CD4-positive, alpha-beta T cell treated with Interleukin-4 for 1 hour (primary cell): ENCODE data around the gene GPX3.

ENCODE experiments used
- DNase-seq, 2 donors: peaks; one replicate each; pipeline ENCODE4 v3.0.0-alpha.2; 2020 to 2022

Gene GPX3

DNA sequence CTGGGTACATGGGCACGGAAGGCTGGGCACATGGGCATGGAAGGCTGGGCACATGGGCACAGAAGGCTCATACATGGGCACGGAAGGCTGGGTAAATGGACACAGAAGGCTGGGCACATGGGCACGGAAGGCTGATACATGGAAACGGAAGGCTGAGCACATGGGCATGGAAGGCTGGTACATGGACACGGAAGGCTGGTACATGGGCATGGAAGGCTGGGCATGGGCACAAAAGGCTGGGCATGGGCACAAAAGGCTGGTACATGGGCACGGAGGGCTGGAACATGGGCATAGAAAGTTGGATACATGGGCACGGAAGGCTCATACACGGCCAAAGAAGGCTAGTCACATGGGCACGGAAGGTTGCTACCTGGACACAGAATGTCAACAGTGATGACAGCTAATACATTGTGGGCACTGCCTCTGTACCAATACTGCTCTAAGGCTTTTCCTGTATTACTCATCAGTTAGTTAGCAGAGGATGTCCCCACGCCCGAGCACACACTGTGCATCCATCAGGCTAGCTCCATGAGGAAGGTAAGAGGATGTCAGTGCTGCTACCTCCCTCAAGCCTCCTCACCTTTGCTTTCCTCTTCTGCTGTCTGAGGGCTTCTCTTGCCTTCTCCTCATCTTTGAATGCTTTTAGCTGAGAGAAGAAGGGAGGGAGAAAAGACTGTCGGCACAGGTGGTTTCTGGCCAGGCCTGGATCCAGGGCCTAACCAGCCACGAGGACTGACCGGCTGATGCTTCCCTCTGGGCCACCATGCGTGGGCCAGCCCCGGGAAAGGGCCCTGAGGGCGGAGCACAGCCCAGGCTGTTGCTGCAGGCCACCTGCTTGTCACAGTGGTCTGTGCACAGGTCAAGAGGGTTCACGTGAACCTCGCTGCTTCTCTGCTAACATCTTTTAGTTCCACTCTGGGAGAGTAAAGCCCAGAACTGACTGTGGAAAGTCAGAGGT lies 14.3 kb downstream of the GPX3 start:
- DNase-seq = no peak

DNA sequence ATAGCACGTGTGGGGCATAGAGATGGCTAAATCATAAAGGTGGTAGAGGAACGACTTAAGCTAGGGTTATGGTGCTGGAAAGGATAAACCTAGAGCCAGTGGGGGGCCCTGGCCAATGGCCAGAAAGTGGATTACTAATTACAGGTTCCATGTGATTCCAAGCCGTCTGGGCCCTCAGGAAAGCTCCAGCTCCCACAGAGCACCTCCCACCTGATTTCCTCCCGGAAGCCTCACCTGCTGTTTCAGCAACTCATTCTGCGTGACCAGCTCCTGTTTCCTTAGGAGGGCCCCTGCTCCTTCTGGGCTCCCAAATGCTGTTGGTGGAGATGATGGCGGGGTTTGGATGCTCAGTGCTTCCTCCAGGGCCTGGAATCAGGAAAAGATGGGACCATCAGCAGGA lies 16.2 kb downstream of the GPX3 start:
- no peak for DNase-seq

DNA sequence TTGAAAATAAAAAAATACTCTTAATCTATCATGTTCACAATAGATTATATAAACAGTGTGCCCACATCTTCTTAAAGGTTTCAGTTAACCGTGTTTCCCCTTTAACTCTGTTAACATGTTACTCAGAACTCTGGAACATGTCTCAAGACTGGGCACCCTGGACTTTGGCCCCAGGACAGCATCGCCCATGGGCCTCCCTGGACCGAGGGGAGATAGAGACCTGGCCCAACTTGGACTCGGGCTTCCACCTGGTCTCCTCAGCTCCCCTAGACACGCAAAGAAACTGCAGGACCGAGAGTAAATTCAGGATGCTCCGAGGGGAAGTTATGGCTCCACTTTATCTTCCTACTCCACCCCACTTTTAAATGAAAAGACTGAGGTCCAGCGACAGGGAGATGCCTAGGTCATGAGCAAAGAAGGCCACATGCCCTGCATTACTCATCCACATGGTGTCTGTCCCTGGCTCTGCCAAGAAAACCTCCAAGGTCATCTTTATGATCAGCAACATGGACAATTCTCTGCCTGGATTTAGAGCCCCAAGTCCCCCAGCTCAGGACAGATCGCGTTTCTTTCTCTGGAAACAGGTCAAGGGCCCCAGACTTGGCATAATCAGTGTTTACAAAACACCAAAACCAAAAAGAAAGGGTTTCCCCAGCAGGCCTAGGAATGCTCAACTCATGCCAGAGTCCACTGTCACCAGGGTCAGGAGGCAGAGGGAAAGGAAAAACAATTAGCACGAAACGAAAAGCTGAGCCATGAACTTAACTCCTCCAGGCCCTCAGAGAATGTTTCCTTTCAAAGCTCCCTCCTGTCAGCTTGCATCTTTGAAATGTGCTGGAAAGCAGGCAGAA lies 17.4 kb downstream of the GPX3 start:
- no peak for DNase-seq

DNA sequence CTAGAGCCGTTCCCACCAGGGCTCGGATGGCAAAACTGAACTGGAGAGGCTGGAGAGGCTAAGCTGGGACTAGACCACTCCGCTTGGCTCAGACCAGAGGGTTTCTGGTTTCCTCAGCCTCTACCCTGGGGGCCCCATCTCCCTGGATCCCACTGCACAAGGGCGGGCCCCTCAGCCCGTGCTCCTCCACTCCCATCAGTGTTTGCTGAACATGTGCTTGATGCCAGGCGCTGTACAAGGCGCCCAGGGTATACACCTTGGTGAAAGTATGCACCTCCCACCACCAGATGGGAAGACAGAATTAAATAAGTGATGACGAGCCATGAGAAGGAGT lies 18.0 kb downstream of the GPX3 start:
- DNase-seq = no peak

DNA sequence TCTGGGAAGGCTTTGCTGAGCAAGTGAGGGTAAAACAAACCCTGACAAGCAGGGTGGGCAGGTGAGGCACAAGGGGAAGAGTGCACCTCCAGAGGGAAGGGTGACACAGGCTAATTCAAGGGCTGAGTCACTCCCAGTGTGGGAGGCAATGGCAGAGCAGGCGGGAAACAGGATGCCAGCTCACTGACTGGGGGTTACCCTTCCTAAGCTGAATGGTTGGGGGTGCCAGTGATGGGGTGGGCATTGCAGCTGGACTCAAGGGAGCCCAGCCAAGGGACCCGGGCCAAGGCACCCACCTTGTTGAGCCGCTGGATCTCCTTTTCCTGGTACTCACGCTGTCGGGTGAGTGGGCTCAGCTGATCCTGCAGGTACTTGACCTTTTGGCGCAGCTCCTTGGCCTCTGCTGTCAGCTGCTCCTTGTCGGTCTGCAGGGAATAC lies 18.4 kb downstream of the GPX3 start:
- no peak for DNase-seq

DNA sequence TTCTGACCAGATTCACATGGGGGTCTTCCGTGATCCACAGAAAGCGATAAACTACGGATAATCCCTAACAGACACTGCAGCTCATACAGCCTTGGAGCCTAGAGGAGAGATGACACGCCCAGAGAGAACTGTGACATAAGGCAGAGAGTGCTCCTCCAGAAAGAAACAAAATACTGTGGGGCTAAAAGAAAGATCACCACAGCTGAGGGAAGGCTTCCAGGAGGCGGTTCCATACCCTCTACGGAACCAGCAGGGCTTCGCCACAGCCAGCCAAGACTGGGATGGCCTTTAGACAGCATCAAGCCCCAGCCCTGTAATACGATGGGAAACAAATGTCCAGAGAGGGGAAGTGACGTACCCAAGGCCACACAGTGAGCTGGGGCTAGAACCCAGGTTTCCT lies 19.3 kb downstream of the GPX3 start:
- no peak for DNase-seq

DNA sequence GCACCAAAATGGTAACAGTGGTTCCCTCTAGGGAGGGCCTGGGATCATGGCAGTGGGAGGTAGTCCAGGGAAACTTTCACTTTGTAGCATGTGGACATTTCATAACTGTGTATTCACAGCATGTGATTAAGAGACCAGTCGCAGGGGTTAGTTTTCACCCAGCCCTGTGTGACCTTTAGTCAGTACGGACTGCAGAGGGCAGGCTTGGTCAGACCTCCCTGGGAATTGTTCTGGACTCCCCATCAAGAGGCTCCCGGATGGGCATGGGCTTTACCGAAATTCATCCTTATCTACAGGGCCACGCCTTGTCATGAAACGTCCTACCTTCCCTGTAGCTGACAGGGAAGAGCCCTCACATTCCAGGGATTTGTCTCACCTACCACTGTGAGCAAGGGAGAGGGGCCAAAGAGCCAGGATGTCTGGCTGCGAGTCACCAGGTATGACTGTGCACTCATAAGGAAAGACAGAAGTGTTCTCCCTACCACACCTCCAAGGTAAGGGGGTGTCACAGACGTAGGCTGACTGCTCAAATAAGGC lies 19.9 kb downstream of the GPX3 start:
- DNase-seq = no peak

DNA sequence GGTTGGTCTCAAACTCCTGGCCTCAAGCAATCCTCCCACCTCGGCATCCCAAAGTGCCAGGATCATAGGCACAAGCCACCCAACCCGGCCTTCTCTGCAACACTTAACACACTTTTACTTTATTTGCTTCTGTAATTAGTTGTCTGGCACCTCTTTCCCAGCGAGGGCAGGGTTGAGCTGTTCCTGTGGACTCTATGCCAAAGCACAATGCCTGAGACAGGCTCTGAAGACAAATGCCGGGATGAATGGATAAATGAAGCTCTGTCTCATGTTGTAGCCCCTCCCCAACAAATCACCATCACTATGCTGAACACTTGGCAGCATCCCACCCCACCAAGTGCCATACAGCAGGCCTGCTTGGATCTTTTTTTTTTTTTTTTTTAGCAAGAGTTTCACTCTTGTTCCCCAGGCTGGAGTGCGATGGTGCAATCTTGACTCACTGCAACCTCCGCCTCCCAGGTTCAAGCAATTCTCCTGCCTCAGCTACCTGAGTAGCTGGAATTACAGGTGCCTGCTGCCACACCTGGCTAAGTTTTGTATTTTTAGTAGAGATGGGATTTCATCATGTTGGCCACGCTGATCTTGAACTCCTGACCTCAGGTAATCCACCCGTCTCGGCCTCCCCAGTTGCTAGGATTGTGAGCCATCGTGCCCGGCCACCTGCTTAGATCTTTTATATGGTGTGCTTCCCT lies 21.3 kb downstream of the GPX3 start:
- no peak for DNase-seq

DNA sequence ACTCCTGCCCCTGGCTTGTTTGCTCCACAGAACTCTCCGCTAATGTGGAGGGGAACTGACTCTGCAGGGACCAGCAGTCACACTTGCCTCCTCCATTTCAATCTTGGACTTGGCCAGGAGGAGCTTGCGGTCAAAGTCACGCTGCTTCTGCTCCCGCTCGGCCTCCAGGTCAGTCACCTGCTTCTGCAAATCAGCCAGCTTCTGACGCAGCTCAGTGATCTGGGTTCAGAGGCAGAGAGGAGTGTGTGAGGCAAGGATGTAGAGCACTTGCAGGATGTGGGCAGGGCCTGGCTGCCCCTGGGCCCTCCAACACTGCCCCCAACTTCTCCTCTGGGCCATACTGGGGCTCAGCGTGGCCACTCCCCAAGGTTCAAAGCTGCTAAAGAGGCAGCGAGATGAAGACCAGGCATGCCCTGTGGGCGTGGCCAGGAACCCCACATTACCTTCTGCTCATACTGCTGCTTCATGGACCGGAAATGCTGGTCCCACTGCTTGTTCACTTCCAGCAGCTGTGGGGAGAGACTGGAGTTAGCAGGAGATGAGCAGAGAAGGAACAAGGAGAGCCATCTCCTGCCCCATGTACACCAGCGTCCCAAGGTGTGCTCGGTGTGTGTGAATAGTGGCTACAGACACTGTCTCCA lies 22.2 kb downstream of the GPX3 start:
- no peak for DNase-seq

DNA sequence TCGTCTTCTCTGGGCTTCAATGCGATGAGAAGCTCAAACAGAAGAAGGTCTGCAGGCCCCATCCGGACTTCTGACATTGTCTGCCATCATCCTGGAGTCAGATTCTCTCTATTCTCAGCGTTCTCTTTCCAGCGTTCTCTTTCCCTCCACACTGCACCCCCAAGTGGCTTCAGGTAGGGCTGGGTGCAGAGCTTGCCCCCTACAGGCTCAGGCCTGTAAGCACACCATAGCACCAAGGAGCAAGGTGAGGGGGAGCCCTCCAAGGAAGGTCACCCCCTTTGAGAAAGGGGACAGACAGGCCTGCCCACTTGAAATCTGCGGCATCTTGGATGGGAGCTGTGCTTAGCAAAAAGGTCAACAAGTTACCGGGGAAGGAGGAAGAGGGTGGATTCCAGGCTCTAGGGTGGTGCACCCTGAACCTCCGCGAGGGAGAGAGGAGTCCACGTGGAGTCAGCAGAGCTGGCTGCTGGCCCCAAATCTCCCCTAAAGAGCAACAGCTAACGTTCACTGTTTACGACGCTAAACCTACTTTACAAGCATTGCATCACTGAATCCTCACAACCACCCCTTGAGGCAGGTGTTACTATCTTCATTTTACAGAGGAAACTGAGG lies 27.5 kb downstream of the GPX3 start:
- peak in 1 of 2 donors; percentile 34 for DNase-seq

DNA sequence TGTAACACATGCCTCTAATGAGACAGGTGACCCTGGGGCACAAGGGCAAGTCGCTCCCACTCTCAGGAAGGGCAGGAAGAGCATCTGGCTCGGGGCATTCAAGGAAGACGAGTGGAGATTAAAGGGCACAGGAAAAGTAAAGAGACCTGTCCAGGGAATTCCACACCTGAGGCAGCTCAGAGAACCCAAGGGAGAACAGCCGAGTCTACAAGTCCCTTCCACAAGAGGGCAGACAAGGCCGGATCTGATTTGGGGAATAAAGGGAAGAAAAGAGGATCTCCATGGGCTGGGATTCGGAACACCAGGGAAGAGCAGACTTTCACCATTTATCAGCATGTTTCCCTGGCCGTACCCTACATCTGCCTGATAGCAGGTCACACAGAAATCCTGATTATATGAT lies 28.1 kb downstream of the GPX3 start:
- DNase-seq = no peak

DNA sequence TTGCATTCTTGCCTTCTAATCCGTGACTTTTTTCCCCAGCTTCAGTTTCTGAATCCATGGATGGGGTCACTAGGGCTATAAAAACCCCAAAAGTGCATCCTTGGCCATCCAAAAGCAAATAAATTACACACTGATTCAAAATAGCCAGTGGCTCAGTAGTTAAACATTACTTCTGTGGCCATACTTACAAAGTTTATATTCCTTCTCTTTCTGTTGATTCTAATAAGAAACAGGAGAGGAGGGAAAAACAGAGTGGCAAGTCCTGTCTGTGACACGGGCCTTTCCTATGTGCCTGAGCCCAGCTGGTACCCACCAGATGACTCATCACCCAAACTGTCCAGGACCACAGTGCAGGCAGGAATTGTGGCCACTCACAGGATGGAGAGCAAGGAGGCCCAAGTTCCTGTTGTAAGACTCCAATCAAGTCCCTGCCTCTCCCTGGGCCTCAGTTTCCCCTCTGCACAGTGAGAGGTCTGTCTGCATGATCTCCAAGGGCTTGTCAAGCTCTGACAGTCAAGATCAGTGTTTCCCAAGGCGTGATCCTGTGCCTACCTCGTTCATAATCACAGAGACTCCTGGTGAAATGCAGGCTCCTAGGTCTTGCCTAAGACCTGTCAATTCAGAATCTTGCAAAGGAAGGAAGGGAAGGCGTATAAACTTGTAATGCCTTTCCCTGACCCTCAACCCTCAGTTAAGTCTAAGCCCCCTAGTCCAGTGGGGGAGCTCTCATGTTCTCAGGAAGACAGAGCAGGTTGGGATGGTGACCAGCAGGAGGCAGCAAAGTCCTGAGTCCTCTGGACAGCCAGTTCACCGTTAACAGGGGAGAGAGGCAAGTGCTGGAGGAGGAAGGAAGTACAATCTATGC lies 30.9 kb downstream of the GPX3 start:
- peak; percentile 75 to 83 for DNase-seq

DNA sequence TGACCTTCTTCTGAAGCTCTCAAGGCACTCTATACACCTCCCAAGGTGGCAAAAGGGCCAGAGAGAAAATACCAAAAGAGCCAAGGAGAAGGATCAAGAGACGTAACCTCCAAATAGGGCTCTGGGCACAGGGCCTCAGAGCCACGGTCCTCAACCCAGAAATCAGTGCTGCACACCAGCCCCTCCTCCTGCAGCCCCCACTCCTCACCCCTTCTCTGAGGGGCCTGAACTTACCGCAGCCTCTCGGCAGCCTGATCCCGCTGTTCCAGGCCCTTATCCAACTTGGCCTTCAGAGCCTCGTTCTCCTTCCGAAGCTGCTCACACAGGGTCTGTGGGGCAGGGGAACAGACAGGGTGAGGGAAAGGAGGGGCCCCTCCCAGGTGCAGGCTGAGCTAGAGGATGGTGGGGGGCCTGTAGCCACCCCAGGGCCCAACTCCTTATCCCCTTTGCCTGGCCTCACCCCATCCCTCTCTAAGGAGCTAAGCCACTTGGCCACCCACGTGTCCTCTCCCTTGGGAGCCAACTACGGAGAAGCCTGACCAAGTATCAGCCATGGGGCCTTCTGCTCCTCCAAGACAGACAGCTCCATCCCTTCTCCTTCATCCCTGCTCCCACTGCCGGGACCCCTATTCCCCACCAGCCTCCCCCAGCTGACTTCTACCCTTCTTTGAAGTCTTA lies 31.7 kb downstream of the GPX3 start:
- no peak for DNase-seq

DNA sequence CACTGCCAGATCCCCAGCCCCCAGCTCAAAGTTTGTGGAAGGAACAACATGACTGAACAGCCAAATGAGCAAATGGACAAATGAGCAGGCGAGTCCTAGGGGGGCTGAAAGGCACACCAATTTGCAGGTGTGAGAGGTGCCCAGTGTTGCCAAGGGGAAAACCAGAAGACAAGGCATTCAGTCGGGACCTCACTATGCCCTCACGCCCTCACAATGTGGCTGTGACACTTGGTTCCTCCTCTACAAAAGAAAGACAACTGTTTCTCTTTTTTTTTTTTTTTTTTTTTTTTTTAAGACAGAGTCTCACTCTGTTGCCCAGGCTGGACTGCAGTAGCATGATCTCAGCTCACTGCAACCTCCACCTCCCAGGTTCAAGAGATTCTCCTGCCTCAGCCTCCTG lies 32.4 kb downstream of the GPX3 start:
- DNase-seq = no peak

DNA sequence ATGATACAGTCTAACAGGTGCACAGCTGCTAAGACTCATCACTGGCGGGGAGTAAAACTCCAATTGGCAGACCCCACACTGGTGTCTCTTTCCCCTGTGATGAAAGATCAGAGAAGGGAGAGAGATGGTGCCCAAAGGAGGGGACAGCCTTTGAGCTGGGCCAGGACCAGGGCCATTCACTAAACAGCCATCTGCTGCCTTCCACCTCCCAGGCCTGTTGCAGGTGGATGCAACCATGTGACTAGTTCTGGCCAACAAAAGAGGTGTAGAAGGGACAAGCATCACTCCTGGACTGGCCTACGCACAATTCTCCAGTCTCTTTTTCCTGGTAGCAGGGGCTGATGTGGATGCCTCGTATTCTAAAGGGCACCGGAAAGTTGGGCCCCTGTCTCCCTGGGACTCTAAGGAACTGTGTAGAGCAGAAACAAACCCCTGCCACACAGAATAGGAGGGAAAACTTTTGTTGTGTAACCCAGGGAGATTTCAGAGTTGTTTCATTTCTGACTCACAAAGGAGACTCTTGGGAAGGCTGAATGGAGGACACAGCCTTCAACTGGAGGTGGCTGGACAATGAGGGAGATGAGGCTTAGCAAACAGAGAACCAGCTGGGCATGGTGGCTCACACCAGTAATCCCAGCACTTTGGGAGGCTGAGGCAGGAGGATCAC lies 33.5 kb downstream of the GPX3 start:
- DNase-seq = no peak

DNA sequence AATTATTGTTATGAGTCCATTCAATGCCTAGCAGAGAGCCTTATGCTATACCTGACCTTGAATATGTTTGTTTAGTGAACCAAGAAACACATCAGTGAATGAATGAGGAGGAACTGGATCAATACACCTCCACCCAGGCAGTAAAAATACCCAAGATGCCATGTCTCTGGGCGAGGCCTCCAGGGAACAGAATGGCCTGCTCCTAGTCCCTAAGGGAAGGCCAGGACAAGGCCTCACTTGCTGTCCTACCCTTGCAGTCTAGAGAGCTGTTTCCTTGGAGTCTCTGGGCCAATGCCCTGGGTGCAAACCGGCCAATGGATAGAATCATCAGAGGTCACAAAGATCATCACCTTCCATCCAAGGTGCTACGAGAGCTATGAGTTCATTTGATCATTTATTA lies 34.3 kb downstream of the GPX3 start:
- no peak for DNase-seq

DNA sequence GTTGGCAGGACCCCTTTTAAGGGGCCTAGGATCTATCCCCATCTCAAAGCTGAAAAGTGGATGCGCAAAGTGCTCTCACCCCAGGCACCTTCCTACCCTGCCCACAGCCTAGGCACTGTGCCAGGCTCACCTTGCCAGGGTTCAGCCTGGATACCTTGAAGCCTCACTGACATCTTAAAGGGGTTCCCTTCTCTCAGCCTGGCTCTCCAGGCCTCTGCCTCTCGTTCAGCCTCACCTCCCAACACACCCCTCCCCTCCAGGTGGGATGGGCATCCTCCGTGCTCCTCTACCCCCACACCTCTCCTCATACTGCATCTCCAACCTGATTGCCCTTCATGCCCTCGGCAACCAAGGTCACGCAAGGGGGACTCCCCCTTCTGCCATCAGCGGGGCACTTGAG lies 34.9 kb downstream of the GPX3 start:
- DNase-seq = no peak

DNA sequence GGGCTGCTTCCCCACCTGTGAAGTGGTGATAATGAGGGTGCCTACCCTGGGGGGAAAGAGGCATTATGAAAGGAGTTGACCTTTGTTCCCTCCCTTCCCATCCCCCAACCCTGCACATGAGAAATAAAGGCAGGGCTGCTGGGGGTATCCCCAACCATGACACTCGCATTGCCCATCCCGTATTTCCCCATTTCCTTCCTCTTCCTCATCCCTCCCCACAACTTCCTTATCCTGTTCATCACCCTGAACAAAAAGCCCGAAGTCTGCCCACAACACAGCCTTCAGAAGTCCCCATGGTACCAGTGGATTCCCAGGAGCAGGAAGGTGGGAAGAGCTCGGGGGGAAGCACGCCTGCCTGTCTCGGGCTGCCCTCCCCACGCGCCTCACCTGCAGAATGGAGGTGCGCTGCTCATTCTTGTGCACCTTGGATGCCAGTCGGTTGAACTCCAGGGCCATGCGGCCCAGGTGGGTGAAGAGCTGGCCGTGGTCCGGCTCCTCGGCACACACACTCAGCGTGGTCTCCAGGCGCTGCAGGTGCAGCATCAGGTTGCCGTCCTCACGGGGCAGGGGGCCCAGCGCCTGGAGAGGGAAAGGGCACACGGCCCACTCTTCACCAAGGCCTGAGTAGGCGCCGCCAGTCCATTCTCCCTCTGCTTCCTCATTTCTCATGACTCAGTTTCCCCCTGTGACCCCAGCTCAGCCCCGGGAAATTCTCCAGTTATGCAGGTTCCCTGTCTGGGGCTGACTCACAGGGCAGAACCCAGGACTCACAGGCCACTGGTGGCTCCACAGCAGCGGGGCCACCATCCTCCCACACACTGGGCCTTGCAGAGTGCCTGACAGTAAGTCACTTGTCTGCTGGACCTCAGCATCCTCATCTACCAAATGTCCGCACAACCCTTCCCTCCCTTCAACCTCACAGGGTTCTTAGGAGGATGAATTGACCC lies 36.3 kb downstream of the GPX3 start:
- peak in 1 of 2 donors; percentile 67 for DNase-seq

DNA sequence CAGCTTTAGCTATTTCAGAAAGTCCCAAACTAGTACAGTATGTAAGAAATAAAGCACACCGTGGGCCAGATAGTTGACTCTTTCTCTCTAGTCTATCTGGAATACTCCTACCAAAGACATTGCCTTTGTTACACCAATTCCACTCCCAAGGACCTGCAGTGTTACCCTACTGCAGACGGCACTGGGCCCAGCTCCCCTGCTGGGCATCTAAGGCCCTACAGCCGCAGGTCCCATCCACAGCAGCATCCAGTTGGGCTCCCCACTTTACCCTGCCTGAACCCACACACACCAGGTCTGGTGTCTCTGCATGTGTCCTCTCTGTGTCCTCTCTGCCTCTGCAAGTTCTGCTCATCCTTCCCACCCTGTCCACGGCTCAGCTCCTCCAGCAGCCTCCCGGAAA lies 37.9 kb downstream of the GPX3 start:
- DNase-seq = no peak
